H9 (cell line): ENCODE results near the gene CERKL. TPM values are rescaled to one million over a fixed set of nuclear protein-coding genes. Genes with fewer than 3 reads are reported as not detected.

Experiments
- DNase-seq: peaks from one replicate; pipeline ENCODE4 v3.0.0-alpha.2; 2017
- H2AFZ ChIP-seq: one replicate; pipeline ENCODE4 v1.6.1; 2013; ENCODE audit warnings: mild to moderate bottlenecking, low read length, control low read depth, moderate library complexity
- H2AK5ac ChIP-seq: 2 replicates; pipeline ENCODE4 v1.6.1; 2013; ENCODE audit warnings: low read length, control low read depth, mixed read lengths; ENCODE audit not compliant: insufficient read length
- H2BK120ac ChIP-seq: one replicate; pipeline ENCODE4 v1.6.1; 2013; ENCODE audit warnings: low read depth, mild to moderate bottlenecking, low read length, control low read depth, inconsistent platforms; ENCODE audit not compliant: poor library complexity, severe bottlenecking
- H2BK12ac ChIP-seq: 2 replicates; pipeline ENCODE4 v1.6.1; 2013; ENCODE audit warnings: low read length, control low read depth, mixed read lengths, low read depth; ENCODE audit not compliant: insufficient read length
- H2BK15ac ChIP-seq: 2 replicates; pipeline ENCODE4 v1.6.1; 2013; ENCODE audit warnings: low read depth, low read length, control low read depth
- H2BK20ac ChIP-seq: one replicate; pipeline ENCODE4 v1.6.1; 2013; ENCODE audit warnings: low read depth, mild to moderate bottlenecking, low read length, control low read depth, inconsistent platforms; ENCODE audit not compliant: poor library complexity, severe bottlenecking
- H2BK5ac ChIP-seq: 2 replicates; pipeline ENCODE4 v1.6.1; 2013; ENCODE audit warnings: low read length, control low read depth, mixed read lengths; ENCODE audit not compliant: insufficient read length
- H3K14ac ChIP-seq: 2 replicates; pipeline ENCODE4 v1.6.1; 2013; ENCODE audit warnings: low read length, control low read depth; ENCODE audit not compliant: insufficient read depth
- H3K18ac ChIP-seq: 2 replicates; pipeline ENCODE4 v1.6.1; 2013; ENCODE audit warnings: low read depth, mild to moderate bottlenecking, mixed read lengths, low read length, control low read depth; ENCODE audit not compliant: insufficient read length
- H3K23ac ChIP-seq: 2 replicates; pipeline ENCODE4 v1.6.1; 2013; ENCODE audit warnings: low read length, control low read depth, mixed read lengths, low read depth; ENCODE audit not compliant: insufficient read length
- H3K23me2 ChIP-seq: 2 replicates; pipeline ENCODE4 v1.6.1; 2013; ENCODE audit warnings: low read depth, mild to moderate bottlenecking, mixed read lengths, low read length, control low read depth; ENCODE audit not compliant: insufficient read length, poor library complexity, severe bottlenecking
- H3K27ac ChIP-seq: 2 replicates; pipeline ENCODE4 v1.5.1; 2013; ENCODE audit warnings: low read length, control low read depth, mixed read lengths, low read depth; ENCODE audit not compliant: insufficient read length
- H3K27me3 ChIP-seq: 2 replicates; pipeline ENCODE4 v1.6.1; 2013; ENCODE audit warnings: low read length, control low read depth, inconsistent platforms; ENCODE audit not compliant: insufficient read depth
- H3K4ac ChIP-seq: 2 replicates; pipeline ENCODE4 v1.6.1; 2013; ENCODE audit warnings: low read depth, mild to moderate bottlenecking, control low read depth, inconsistent platforms, low read length, moderate library complexity
- H3K4me1 ChIP-seq: 2 replicates; pipeline ENCODE4 v1.6.1; 2013; ENCODE audit warnings: low read length, control low read depth, inconsistent platforms; ENCODE audit not compliant: insufficient read depth
- H3K4me2 ChIP-seq: 2 replicates; pipeline ENCODE4 v1.6.1; 2013; ENCODE audit warnings: low read length, control low read depth, mixed read lengths; ENCODE audit not compliant: insufficient read length, insufficient read depth
- H3K56ac ChIP-seq: 2 replicates; pipeline ENCODE4 v1.6.1; 2013; ENCODE audit warnings: low read depth, mild to moderate bottlenecking, mixed read lengths, low read length, control low read depth; ENCODE audit not compliant: insufficient read length
- H3K79me1 ChIP-seq: 2 replicates; pipeline ENCODE4 v1.6.1; 2013; ENCODE audit warnings: low read depth, mild to moderate bottlenecking, moderate library complexity, low read length, control low read depth, inconsistent platforms; ENCODE audit not compliant: insufficient read depth, poor library complexity, severe bottlenecking
- H3K79me2 ChIP-seq: 2 replicates; pipeline ENCODE4 v1.6.1; 2013; ENCODE audit warnings: low read length, control low read depth, inconsistent platforms; ENCODE audit not compliant: insufficient read depth
- H3K9ac ChIP-seq: 2 replicates; pipeline ENCODE4 v1.6.1; 2013; ENCODE audit warnings: low read length, control low read depth, mixed read lengths; ENCODE audit not compliant: insufficient read length; ENCODE audit errors: extremely low read depth
- H3K9me3 ChIP-seq: one replicate; pipeline ENCODE4 v1.6.1; 2013; ENCODE audit warnings: low read depth, low read length, inconsistent platforms; ENCODE audit not compliant: control insufficient read depth
- H3T11ph ChIP-seq: one replicate; pipeline ENCODE4 v1.6.1; 2013; ENCODE audit warnings: mild to moderate bottlenecking, low read length, control low read depth, inconsistent platforms
- H4K20me1 ChIP-seq: one replicate; pipeline ENCODE4 v1.6.1; 2013; ENCODE audit not compliant: control insufficient read depth, insufficient read length, insufficient read depth
- H4K5ac ChIP-seq: 2 replicates; pipeline ENCODE4 v1.6.1; 2013; ENCODE audit warnings: low read depth, mild to moderate bottlenecking, mixed read lengths, low read length, control low read depth; ENCODE audit not compliant: insufficient read length
- H4K8ac ChIP-seq: replicated peaks from 2 replicates; pipeline ENCODE4 v1.6.1; 2013; ENCODE audit warnings: low read length, control low read depth, mixed read lengths, low read depth; ENCODE audit not compliant: insufficient read length
- H4K91ac ChIP-seq: 2 replicates; pipeline ENCODE4 v1.6.1; 2013; ENCODE audit warnings: low read depth, mild to moderate bottlenecking, moderate library complexity, mixed read lengths, low read length, control low read depth; ENCODE audit not compliant: insufficient read length
- H3K27ac Mint-ChIP-seq, 3 experiments: 2 replicates in 2 of 3; 3 replicates in 1 of 3; pipeline ENCODE4 v1.8.0; 2020 to 2021; ENCODE audit warnings: mixed read lengths in 3 of 3, mild to moderate bottlenecking in 1 of 3, moderate library complexity in 1 of 3
- H3K27me3 Mint-ChIP-seq: 2 replicates; pipeline ENCODE4 v1.8.0; 2021; ENCODE audit warnings: low read depth, mild to moderate bottlenecking, moderate library complexity, mixed read lengths
- H3K36me3 Mint-ChIP-seq, 3 experiments: 2 replicates in 2 of 3; 3 replicates in 1 of 3; pipeline ENCODE4 v1.8.0; 2020 to 2021; ENCODE audit warnings: low read depth in 3 of 3, mixed read lengths in 3 of 3; ENCODE audit not compliant: insufficient read depth in 1 of 3
- H3K4me1 Mint-ChIP-seq, 2 experiments: 2 replicates each; pipeline ENCODE4 v1.8.0; 2020; ENCODE audit warnings: mixed read lengths in 2 of 2
- H3K4me3 Mint-ChIP-seq, 2 experiments: 2 replicates in 1 of 2; 3 replicates in 1 of 2; pipeline ENCODE4 v1.8.0; 2020 to 2021; ENCODE audit warnings: mild to moderate bottlenecking in 2 of 2, mixed read lengths in 2 of 2, moderate library complexity in 1 of 2
- H3K9me3 Mint-ChIP-seq, 2 experiments: 2 replicates in 1 of 2; 3 replicates in 1 of 2; pipeline ENCODE4 v1.8.0; 2020; ENCODE audit warnings: mild to moderate bottlenecking in 2 of 2, mixed read lengths in 2 of 2, moderate library complexity in 1 of 2
- CTCF ChIP-seq: fragments of 200-600 bp; sonication (generic); conservative IDR thresholded peaks from 3 replicates; pipeline ENCODE4 v1.8.0; 2021; ENCODE audit warnings: antibody characterized with exemption, mild to moderate bottlenecking
- WGBS: extraction: QIAGEN DNeasy Blood & Tissue Kit; methylation state at CpG from one replicate; pipeline ENCODE4 v1.1.7; 2013; ENCODE audit warnings: missing lambda C conversion rate, low lambda C conversion rate, mixed read lengths; ENCODE audit not compliant: insufficient read length; ENCODE audit errors: extremely low coverage; 5-methylcytosine and 5-hydroxymethylcytosine counted together
- total RNA-seq: library from RNA; stranded (reverse); gene quantifications from 2 replicates; pipeline ENCODE4 v1.2.1, GENCODE V29; 2021

Gene CERKL
- total RNA-seq, 1 experiment from 2014 or later = not detected

DNA sequence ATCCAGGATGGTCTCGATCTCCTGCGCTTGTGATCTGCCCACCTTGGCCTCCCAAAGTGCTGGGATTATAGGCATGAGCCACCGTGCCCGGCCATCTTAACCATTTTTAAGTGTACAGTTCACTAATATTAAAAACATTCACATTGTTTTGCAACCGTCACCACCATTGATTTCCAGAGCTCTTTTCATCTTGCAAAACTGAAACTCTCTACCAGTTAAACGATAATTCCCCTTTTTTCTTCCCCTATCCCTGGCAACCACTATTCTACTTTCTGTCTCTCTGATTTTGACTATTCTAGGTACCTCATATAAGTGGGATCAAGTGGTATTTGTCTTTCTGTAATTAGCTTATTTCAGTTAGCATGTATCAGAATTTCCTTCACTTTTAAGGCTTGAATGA lies 40.2 kb upstream of the CERKL start:
- Histone ChIP-seq H3T11ph (no peak overlapping the region), H4K20me1 (no peaks in the 10 kb centered on the region), H2BK20ac (no peak overlapping the region), H4K5ac (no peak overlapping the region), H3K56ac (no peak overlapping the region), H4K8ac (no peak overlapping the region), H3K23ac (no peak overlapping the region), H3K14ac (no peak overlapping the region), H3K79me1 (no peaks in the 10 kb centered on the region), H3K9me3 (no peaks in the 10 kb centered on the region), H3K4ac (no peak overlapping the region), H2AFZ (no peak overlapping the region), H2BK5ac (no peak overlapping the region), H3K18ac (no peak overlapping the region), H3K9ac (no peak overlapping the region), H2AK5ac (no peak overlapping the region), H3K4me2 (no peak overlapping the region), H3K27ac (no peak overlapping the region), H4K91ac (no peak overlapping the region), H3K79me2 (no peaks in the 10 kb centered on the region), H2BK120ac (no peak overlapping the region), H3K23me2 (no peaks in the 10 kb centered on the region), H3K4me1 (no peaks in the 10 kb centered on the region), H2BK15ac (no peak overlapping the region), H2BK12ac (no peak overlapping the region), H3K27me3 (no peaks in the 10 kb centered on the region)
- H3K4me1 Mint-ChIP-seq = no peaks in the 10 kb centered on the region
- no peak for TF ChIP-seq CTCF
- no peak for DNase-seq
- no peak overlapping the region for H3K4me3 Mint-ChIP-seq
- no peak overlapping the region for H3K27ac Mint-ChIP-seq
- H3K9me3 Mint-ChIP-seq = peaks cover 2% of the 10 kb centered on the region in 2 experiments; a peak in 4 of 5 replicates
- peaks cover 56% of the 10 kb centered on the region for H3K27me3 Mint-ChIP-seq
- H3K36me3 Mint-ChIP-seq = no peaks in the 10 kb centered on the region
- WGBS = no CpG with 5 or more reads among the region's 6 CpGs
